ENCODE data around the gene CITED2.

DNA sequence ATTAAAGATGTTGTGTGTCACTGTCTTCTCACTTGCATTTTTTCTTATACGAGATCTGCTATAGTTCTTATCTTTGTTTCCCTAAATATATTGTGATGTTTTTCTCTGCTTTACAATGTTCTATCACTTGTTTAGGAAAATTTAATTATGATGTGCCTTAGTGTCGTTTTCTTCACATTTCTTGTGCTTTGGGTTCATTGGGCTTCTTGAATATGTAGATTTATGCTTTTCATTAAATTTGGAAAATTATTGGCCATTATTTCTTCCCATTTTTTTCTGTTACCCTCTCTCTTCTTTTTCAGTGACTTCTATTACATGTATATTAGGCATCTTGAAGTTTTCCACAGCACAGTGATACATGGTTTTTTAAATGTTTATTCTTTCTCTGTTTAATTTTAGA lies 33.4 kb downstream of the CITED2 start:
- TF ChIP-seq CTCF (IDR thresholded peaks at IDR 0.05) (no peak), POLR2A (IDR thresholded peaks at IDR 0.05) (no peak)

All from body of pancreas (tissue), 4 donors.